Measurements from ENCODE around the gene SLC47A1.
"Not testable (repeated sequence)": the region's sequence is repeated elsewhere in the genome, so short reads cannot be mapped to it uniquely, and the experiment has no call there.

The SLC47A1 gene

GRCh38 chr17:19555746-19556145 is 22.1 kb downstream of the SLC47A1 start:
- no peak for DNase-seq

DNA sequence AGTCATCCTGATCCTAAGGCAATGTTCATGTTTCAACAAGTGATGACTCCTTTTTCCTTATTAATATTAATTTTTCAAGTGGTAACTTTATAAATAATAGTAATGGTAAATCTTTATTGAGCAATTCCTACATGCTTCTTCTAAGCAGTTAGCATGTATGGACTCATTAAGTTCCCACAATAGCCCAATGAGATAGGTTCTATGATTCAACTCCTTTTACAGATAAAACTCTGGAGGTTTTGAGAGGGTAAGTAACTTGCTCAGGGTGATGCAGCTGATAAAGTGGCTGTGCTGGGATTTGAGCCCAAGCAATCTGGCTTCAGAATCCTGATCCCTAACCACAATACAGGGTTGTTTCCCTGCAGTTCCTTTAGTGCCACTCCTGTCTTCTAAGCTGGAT is 25.3 kb downstream of the SLC47A1 start:
- DNase-seq, result no peak

- no peak for DNase-seq
Observed at GRCh38 chr17:19561697-19562318, 28.2 kb downstream of the SLC47A1 start.

GRCh38 chr17:19565817-19566575 is 32.3 kb downstream of the SLC47A1 start:
- no peak for DNase-seq

GRCh38 chr17:19567216-19568015 is 33.8 kb downstream of the SLC47A1 start:
- no peak for DNase-seq

GRCh38 chr17:19568016-19568350 is 34.3 kb downstream of the SLC47A1 start:
- DNase-seq, result no peak

DNA sequence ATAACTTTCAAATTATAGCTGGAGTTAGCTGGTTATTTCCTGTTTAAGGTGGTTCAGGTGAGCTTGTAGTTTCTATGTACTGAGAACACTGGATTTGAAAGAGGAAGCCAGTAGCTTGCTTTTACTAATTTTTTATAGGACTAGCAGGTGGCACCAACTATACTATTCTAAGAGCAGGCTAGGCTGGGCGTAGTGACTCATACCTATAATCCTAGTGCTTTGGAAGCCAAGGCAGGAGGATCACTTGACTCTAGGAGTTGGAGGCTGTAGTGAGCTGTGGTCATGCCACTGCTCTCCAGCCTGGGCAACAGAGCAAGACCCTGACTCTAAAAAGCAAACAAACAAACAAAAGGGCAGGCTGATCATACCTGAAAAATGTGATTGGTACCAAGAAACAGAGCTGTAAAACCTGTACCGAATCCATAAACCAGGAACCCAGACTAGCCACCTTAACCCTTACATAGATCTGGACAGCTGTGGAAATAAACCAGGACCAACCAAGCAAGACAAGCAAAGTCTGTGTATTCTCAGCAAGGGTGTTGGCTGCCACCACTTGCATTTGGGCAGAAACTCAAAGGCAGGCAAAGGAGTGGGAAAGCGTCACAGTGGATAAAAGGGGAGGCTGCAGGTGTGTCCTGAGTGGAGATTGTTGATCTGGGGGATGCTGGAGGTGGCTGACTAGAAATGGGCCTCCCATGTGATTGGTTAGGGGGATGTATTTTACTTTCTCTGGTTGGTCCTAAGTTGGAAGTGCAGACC is 36.3 kb downstream of the SLC47A1 start:
- no peak for DNase-seq

DNA sequence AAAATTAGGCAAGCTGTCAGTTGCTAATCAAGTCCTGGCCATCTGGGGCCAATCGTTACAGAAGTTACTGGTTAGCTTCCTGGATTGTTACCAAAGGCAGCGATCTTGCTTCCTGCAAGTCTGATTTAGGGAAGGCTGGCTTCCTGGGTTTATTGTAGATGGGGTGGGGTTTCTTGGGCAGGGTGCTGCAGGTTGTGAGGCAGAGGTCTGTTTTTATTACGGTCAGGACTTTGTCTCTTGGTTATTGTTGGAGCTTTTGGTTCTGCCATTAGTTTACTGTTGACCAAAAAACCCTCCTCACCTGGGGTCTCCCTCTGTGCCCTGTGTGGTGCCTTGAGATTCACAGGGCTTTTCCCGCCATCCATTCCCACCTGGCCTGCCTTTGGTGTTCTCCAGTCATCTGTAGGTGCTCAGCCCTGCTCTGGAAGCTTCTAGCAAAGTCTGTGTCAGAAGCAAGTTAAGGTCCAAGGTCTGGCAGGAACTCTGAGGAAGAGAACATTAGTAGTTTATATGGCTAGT is 36.9 kb downstream of the SLC47A1 start:
- no peak for DNase-seq

DNA sequence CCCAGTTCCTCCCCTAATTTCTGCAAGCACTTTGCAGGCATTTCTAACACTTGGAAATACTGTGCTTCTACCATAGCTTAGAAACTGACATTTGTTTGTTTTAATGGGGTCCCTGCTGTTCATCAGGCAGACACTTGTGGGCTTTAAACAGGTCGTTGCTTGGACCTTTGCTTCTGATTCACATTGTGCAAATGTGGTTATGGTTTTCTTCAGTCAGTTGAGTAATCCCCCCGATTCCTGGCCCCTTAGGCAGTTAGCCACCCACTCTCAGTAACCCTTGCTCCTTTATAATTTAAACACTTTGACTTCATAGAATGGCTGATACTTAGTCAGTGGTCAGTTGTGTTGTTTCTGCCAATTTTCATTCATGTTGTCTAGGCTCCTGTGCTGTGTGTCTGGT is 39.4 kb downstream of the SLC47A1 start:
- no peak for DNase-seq

DNA sequence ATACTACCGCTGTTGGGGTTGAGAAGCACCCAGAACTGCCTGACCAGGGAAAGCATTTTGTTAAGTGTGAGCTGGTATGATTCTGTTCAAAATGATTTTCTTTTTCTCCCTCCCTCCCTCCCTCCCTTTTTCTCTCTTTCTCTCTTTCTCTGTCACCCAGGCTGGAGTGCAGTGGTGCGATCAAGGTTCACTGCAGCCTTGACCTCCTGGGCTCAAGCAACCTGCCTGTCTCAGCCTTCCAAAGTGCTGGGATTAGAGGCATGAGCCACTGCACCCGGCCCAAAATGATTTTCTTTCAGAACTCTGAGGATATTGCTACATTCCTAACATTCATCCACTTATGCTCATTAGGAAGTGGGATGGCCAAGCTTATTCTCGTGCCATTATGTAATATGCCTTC is 41.3 kb downstream of the SLC47A1 start:
- no peak for DNase-seq

DNA sequence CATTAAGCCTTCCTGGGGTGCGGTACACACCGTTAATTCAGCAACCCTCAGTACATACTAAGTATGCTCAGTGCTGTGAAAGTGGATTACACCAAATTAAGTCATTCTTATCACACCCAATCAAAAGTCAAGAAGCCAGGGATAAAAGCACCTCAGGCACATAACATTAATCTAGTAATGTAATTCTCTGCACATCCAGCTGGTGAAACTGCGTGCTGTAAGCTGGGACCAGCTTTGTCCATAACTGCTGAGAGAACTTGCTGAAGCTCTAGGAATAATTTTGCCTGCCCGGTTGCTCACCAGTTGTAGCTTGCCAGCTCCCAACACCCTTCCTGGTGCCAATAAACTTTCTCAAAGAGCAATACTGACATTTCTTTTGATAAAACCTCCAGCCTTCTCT is 44.9 kb downstream of the SLC47A1 start:
- no peak for DNase-seq

DNA sequence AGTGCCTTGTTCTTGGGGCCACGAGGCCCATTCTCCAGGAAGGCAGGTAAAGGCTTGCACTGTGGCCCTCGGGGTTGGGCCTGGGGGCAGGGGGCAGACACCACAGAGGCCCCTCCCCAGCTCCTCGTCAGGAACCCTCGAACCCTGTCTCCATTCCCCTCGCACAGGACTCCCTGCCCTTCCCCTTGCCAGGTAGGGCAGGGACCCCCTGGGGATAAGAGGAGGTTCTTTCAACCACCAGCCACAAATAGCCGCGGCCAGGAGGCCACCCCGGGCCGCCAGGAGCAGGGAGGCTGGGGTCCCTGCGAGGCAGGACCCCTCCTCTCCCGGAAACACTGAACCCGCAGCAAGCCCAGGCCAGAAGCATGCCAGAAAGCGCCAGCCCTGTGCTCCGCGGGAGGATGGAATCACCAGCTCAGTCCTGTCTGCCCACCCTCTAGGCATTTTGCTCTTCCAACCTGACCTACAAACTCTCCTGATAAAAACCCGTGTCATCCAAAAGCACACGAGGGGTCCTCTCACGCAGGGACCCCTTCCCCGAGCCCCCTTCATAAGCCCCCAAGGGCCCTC is 45.6 kb downstream of the SLC47A1 start:
- DNase-seq, result no peak

DNA sequence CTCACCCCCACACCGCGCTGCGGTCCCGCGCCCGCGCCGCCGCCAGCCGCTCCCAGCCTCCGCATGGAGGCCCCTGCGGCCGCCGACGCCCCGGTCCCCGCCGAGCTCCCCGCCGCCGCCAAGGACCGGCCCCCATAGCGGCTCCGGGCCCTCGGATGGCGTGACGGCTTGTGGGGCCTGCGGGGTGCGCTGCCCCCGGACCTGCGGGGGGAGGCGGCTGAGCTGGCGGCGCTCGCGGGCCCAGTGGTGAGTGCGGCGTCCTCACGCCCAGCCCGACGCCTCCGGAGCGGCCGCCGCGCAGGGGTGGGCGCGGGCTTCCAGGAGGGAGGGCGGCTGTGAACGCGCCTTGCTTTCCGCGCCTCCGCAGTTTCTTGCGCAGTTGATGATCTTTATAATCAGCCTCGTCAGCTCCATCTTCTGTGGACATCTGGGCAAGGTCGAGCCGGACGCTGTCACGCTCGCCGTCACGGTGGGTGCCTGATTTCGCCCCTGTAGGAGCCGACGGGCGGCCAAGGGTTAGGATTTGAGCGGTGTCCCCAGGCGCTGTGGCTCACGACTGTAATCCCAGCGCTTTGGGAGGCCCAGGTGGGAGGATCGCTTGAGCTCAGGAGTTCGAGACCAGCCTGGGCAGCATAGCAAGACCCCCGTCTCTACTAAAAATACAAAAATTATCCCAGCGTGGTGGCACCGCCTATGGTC is 46.4 kb downstream of the SLC47A1 start:
- no peak for DNase-seq

DNA sequence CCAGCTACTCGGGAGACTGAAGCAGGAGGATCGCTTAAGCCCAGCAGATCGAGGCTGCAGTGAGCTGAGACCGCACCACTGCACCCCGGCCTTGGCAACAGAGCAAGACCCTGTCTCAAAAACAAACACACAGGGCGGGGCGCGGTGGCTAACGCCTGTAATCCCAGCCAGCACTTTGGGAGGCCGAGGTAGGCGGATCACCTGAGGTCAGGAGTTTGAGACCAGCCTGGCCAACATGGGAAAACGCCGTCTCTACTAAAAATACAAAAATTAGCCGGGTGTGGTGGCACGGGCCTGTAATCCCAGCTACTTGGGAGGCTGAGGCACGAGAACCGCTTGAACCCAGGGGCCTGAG is 46.9 kb downstream of the SLC47A1 start:
- not testable (repeated sequence) for DNase-seq

- DNase-seq, result not testable (repeated sequence)
Observed at GRCh38 chr17:19582152-19582551, 48.5 kb downstream of the SLC47A1 start.

- DNase-seq, result no peak
Observed at GRCh38 chr17:19583871-19584270, 50.2 kb downstream of the SLC47A1 start.

DNA sequence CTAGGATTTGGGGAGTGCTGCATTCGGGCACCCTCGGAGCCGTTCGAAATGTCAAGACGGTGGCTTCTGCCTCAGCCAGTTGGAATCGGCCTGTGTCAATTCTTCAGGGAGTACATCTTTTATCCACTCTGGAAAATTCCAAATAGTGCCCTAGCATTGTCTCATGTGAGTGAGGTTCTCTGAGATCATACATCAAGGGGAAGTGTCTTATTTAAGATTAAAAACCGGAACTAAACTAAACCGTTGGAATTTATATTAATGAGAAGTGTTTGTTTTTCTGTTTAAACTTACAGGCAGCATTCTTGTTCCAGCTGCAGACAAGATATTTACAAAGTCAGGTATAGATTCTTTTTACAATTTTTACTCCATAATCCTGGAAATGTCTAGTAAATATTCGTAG is 56.8 kb downstream of the SLC47A1 start:
- no peak for DNase-seq

DNA sequence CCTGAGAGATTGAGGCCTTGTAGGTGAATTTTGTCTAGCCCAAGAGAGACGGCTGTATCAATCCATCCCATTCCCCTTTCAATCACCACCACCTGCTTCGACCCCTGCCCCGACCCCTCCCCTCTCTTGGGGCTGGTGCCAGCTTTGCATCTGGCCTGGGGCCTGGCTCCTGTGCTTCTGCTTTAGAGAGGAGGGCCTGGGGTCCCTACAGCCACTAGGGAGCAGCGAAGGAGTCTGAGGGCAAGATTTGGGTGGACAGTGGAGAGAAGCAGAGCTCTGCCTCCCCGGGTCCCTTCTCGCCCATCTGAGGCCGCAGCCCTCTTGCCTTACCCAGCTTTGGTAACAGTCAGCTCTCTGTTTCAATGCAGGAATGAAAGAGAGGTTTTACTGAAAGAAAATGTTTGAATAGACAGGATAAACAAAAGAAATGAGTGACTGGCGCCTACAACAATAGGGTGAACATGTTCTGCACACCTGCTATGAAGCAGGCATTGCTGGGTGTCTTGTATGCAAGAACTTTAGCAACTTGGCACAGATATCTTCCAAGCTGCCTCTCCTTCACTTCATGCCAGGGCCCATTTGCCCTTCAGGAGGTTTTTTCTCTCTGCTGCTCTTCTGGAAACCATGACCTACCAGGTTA is 57.4 kb downstream of the SLC47A1 start:
- DNase-seq, result no peak

- no peak for DNase-seq
Observed at GRCh38 chr17:19592316-19592715, 58.7 kb downstream of the SLC47A1 start.

- DNase-seq, result no peak
Observed at GRCh38 chr17:19596869-19597268, 63.2 kb downstream of the SLC47A1 start.

DNA sequence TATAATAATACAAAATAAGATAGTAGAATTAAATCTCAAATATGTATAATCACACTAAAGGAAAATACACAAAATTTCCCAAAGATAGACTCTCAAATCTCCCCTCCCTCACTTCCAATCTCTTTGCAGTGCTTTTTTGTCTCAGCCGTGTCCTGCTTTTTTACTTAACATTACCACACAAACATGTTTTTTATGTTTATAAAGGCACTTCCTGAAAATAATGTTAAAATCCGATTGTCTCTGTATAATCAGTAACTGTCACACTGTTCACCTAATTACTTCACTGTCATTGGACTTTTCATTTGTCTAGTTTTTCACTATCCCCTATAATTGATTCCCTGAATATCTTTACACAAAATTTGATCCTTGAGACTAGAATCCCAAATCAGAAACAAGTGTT is 76.7 kb downstream of the SLC47A1 start:
- DNase-seq, result no peak

- no peak for DNase-seq
Observed at GRCh38 chr17:19610879-19611278, 77.2 kb downstream of the SLC47A1 start.

Data from NCI-H1105 (cell line).